ENCODE measurements around the gene PCGF3. TPM values are rescaled to one million over a fixed set of nuclear protein-coding genes. Genes with fewer than 3 reads are reported as not detected.

The PCGF3 gene
- total RNA-seq, 1 donor from 2014 or later, result 21.5 TPM

- Histone ChIP-seq H3K4me3 (no peak overlapping the region), H3K27me3 (ENCODE audit: low read depth) (no peaks in the 10 kb centered on the region), H3K4me1 (peaks cover 20% of the 10 kb centered on the region), H3K27ac (replicated peaks) (no peak overlapping the region), H3K9me3 (replicated peaks) (no peaks in the 10 kb centered on the region), H3K36me3 (peaks cover 64% of the 10 kb centered on the region)
- DNase-seq, result no peak
- intact Hi-C loops (cut with micrococcal nuclease), result no loop called here
- no peak for TF ChIP-seq CTCF (IDR thresholded peaks at IDR 0.05; ENCODE audit: borderline replicate concordance)
Measured at GRCh38 chr4:761086-761485, 55.5 kb downstream of the PCGF3 start.

GRCh38 chr4:761739-762138 is 56.1 kb downstream of the PCGF3 start:
- H3K9me3 ChIP-seq (replicated peaks), result no peaks in the 10 kb centered on the region
- peaks cover 23% of the 10 kb centered on the region for H3K4me1 ChIP-seq
- H3K36me3 ChIP-seq, result peaks cover 70% of the 10 kb centered on the region
- no peak overlapping the region for H3K4me3 ChIP-seq
- TF ChIP-seq CTCF (IDR thresholded peaks at IDR 0.05; ENCODE audit: borderline replicate concordance), result no peak
- DNase-seq, result no peak
- H3K27me3 ChIP-seq (ENCODE audit: low read depth), result no peaks in the 10 kb centered on the region
- H3K27ac ChIP-seq (replicated peaks), result no peak overlapping the region
- intact Hi-C loops (cut with micrococcal nuclease), result no loop called here

DNA sequence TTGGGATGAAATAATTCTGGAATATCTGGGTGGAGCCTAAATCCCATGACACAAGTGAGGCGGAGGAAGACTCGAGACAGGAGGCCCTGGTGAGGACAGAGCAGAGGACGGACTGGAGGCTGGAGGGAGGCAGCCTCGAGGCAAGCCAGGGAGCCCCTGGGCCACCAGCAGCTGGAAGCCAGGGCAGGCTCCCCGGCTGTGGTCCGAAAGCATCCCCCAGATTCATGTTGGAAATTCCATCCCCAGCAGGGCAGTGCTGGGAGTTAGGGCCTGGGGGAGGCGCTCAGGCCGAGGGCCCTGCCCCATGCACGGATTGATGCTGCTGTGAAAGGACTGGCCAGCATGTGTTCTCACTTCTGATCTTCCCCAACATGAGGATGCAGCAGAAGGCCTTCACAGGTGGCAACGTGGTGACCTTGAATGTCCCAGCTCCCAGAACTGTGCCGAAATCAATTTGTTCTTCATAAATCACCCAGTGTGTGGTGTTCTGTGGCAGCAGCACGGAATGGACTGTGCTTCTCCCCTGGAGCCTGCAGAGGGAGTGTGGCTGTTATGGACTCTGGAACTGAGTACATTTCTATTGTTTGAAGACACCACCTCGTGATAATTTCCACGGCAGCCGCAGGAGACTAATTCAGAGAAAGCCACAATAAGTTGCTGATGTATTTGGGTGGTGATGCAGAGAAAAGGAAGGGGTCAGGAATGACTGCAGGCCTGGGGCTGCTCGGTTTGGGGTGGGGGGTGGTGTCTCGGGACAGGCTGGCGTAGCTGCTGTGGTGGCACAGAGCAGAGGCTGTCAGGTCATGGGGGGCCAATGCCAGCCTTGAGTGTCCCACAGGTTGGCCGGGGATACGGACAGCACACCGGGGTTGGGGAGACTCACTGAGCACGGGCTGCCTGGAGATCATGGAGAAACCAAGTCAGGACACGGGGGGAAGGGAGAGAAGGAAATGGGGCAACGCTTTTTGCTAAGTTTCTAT is 56.9 kb downstream of the PCGF3 start:
- DNase-seq, result no peak
- Histone ChIP-seq H3K4me1 (peaks cover 31% of the 10 kb centered on the region), H3K9me3 (replicated peaks) (no peaks in the 10 kb centered on the region), H3K27ac (replicated peaks) (no peak overlapping the region), H3K27me3 (ENCODE audit: low read depth) (no peaks in the 10 kb centered on the region), H3K36me3 (peaks cover 74% of the 10 kb centered on the region), H3K4me3 (no peak overlapping the region)
- intact Hi-C loops (cut with micrococcal nuclease), result no loop called here
- TF ChIP-seq CTCF (IDR thresholded peaks at IDR 0.05; ENCODE audit: borderline replicate concordance), result peak; percentile 7

DNA sequence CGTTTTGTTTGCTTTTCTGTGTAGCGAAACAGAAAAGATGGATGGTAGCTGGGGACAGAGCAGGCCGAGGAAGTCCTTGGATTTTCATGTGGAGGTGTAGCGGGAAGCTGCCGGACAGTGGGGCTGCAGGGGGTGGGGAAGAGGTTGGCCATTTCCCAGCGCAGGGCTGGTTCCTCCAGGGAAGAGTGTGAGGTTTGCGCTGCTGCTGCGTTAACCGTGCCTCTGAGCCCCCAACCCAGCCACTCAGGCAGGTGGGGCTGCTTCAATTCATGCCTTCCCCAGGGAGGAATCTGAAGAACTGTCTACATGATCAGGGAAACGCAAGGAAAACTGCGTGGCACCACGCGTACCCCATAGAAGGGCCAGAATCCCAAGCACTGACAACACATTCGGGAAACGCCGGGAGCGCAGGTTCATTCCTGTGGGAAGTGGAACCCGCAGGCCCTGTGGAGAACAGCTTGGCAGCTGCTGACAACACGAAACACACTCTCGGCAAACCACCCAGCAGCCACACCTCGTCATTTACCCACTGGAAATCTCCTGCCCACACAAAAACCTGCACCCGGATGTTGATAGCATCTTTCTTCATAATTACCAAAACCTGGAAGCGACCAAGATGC is 57.7 kb downstream of the PCGF3 start:
- no peaks in the 10 kb centered on the region for H3K27me3 ChIP-seq (ENCODE audit: low read depth)

GRCh38 chr4:763922-764321 is 58.3 kb downstream of the PCGF3 start:
- no peak overlapping the region for H3K27ac ChIP-seq (replicated peaks)
- H3K27me3 ChIP-seq (ENCODE audit: low read depth), result no peaks in the 10 kb centered on the region
- no peak for TF ChIP-seq CTCF (IDR thresholded peaks at IDR 0.05; ENCODE audit: borderline replicate concordance)
- H3K36me3 ChIP-seq, result peaks cover 82% of the 10 kb centered on the region
- no peak for DNase-seq
- intact Hi-C loops (cut with micrococcal nuclease), result no loop called here
- H3K4me3 ChIP-seq, result no peak overlapping the region
- H3K4me1 ChIP-seq, result peaks cover 34% of the 10 kb centered on the region
- no peaks in the 10 kb centered on the region for H3K9me3 ChIP-seq (replicated peaks)

More for the DNA sequence above, 57.7 kb downstream of the PCGF3 start:
- Histone ChIP-seq H3K4me3 (no peak overlapping the region), H3K4me1 (peaks cover 31% of the 10 kb centered on the region), H3K9me3 (replicated peaks) (no peaks in the 10 kb centered on the region), H3K36me3 (peaks cover 76% of the 10 kb centered on the region), H3K27ac (replicated peaks) (no peak overlapping the region)
- no peak for TF ChIP-seq CTCF (IDR thresholded peaks at IDR 0.05; ENCODE audit: borderline replicate concordance)
- DNase-seq, result no peak
- intact Hi-C loops (cut with micrococcal nuclease), result no loop called here

All from left ventricle myocardium inferior (tissue), 1 donor.